ENCODE data around the gene TEPSIN. TPM values are rescaled to one million over a fixed set of nuclear protein-coding genes. Genes with fewer than 3 reads are reported as not detected.

The TEPSIN gene
- total RNA-seq, 2 donors from 2014 or later: 84.1 to 90.9 TPM

DNA sequence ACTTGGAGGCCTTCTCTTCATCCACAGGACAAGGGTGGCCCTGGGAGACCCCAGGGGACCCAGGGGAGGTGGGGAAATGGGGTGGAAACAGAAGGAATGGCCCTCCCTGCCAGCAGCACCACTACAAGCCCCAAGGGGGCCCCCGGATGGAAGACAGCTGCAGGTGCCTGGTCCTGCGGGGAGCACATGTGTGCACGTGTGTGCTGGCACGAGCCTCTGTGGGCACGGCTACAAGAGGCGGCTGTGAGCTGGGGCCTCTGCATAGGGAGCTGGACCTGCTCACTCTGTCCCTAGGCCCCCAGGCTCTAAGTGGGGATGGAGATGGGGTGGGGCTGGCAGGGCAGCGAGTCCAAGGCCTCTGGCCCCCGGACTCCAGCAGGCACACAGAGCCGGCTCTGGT is 59.6 kb downstream of the TEPSIN start:
- H3K9me3 ChIP-seq (ENCODE audit: control insufficient read depth, low read length, poor library complexity, severe bottlenecking): no peaks in the 10 kb centered on the region
- ATAC-seq (no peak), DNase-seq (no peak)
- no peak overlapping the region for H3K4me3 Mint-ChIP-seq
- peaks cover 1% of the 10 kb centered on the region for H3K36me3 Mint-ChIP-seq (ENCODE audit: low read depth)
- H3K4me1 Mint-ChIP-seq: peaks cover 2% of the 10 kb centered on the region
- H3K27ac Mint-ChIP-seq: no peak overlapping the region
- H3K27me3 Mint-ChIP-seq: no peaks in the 10 kb centered on the region

Other genes starting within 250 kb of the TEPSIN start
- 10 to 100 TPM; 21.0 to 25.6 TPM for gene CHMP6, start 247.2 kb downstream of the TEPSIN start, total RNA-seq
- gene BAIAP2, start 203.9 kb downstream of the TEPSIN start, total RNA-seq: 10 to 100 TPM; 11.0 to 13.9 TPM
- gene PVALEF, start 73.5 kb downstream of the TEPSIN start, total RNA-seq: not detected
- 1 to 10 TPM; 1.9 to 2.2 TPM for gene AATK, start 72.8 kb downstream of the TEPSIN start, total RNA-seq
- 10 to 100 TPM in 1 of 2 donors, 1 to 10 TPM in 1; 8.2 to 10.5 TPM for gene CEP131, start 16.1 kb downstream of the TEPSIN start, total RNA-seq
- gene NDUFAF8, start 263 bp upstream of the TEPSIN start, total RNA-seq: 10 to 100 TPM; 30.6 to 37.0 TPM
- 10 to 100 TPM; 59.4 to 98.4 TPM for gene SLC38A10, start 56.3 kb upstream of the TEPSIN start, total RNA-seq
- gene BAHCC1, start 156.4 kb upstream of the TEPSIN start, total RNA-seq: under 1 TPM; 0.22 to 0.29 TPM